GM18505 (cell line): Measurements from ENCODE around the gene PHLDB2.

ENCODE experiments used
- ATAC-seq: cut with Tn5 transposase; IDR thresholded peaks from one replicate; pipeline ENCODE4 v1.9.1; 2021; ENCODE audit not compliant: unreplicated experiment
- POLR2A ChIP-seq: IDR thresholded peaks from 4 replicates; pipeline ENCODE4 v1.6.1; 2011; ENCODE audit warnings: borderline replicate concordance; ENCODE audit not compliant: insufficient read depth, insufficient read length; ENCODE audit errors: extremely low read depth

PHLDB2 gene

DNA sequence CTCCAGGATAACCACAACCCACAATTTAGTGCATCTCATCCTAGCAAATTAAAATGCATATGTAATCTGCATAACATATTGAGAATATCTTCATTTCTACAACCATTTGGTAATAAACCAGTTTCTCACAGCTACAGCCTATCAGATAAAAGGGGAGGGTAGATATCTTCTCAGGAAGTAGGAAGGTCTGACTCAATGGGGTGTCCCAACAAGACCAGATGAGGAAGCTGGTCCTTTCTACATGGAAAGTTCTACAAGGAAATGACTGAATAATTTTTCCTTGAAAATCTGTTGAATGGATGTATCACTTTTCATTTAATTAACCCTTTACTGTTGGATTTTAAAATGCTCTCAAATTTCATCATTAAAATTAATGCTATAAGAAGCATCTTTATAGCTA is 158.0 kb downstream of the PHLDB2 start:
- no peak for ATAC-seq

DNA sequence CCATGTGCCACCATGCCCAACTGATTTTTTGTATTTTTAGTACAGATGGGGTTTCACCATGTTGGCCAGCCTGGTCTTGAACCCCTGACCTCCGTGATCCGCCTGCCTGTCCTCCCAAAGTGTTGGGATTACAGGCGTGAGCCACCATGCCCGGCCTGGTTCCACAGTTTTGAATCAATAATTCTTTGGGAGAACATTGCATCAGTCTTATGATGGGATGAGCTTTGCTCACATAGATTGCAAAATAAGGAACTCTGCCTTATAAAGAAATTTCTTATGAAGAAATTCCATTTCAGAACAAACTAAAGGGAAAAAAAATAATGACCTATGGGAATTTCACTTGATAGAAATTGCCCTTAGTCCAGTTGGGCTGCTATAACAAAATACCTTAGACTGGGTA is 159.6 kb downstream of the PHLDB2 start:
- TF ChIP-seq POLR2A = no peak
- ATAC-seq = no peak

More for the DNA sequence above, 158.0 kb downstream of the PHLDB2 start:
- no peak for TF ChIP-seq POLR2A

DNA sequence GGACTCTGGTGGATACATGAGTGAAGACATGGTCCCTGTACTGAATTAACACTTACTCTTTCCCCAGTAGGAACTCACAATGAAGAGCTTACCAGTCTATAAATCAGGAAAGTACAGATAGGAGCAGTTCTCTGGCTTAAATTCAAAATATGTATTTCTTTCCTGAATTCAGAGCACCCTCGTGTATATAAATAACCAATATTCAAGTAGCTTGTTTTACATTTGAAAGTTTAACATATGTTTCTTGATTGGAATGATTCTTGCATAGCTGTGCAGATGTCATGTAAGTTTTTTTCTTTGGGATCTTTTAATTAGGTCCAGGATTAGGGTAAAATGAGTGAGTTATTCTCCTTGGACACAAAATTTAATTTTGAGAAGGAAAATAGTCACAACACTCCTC is 160.7 kb downstream of the PHLDB2 start:
- no peak for ATAC-seq
- no peak for TF ChIP-seq POLR2A

DNA sequence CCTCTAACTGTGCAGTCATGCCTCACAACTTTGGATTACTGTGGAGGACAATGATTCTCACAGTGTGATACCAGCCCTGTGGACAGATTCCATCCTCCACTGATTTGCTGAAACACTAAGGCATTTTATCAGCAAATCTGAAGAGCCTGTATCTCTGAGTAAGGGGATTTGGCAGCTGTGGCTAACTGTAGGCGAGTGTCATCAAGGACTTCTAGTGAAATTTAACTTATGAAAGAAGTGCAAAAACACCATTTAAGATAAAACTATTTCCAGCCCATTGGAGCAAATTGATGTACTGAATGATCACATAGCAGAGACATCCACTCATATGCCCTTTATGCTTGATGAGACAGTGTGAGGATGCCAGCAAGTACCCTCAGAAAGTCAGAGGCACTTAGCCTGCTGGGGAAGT is 161.6 kb downstream of the PHLDB2 start:
- no peak for TF ChIP-seq POLR2A
- ATAC-seq = no peak
